HEK293T (cell line): ENCODE results near the gene DDA1.

Experiments
- CTCF ChIA-PET: fragments of 350-600 bp; formaldehyde crosslinking; extraction: SDS; loops from one replicate; lab custom pipeline; 2021; ENCODE audit warnings: antibody characterized with exemption, inconsistent platforms; lab: Yijun Ruan, JAX
- POLR2A ChIA-PET: fragments of 350-600 bp; formaldehyde crosslinking; extraction: SDS; loops from one replicate; lab custom pipeline; 2020; ENCODE audit warnings: antibody characterized with exemption, inconsistent platforms; lab: Yijun Ruan, JAX
- DNase-seq: peaks from one replicate; pipeline ENCODE4 v3.0.0; 2012; ENCODE audit warnings: mixed read lengths; ENCODE audit errors: extremely low spot score
- ARNT ChIP-seq: fragments of 450-650 bp; IDR thresholded peaks from 2 replicates; pipeline ENCODE4 v1.6.1; 2017; ENCODE audit warnings: mild to moderate bottlenecking
- BHLHE40 ChIP-seq: fragments of 450-650 bp; IDR thresholded peaks from 2 replicates; pipeline ENCODE4 v1.6.1; 2016; ENCODE audit warnings: mild to moderate bottlenecking, moderate library complexity, borderline replicate concordance
- CTBP1 ChIP-seq: fragments of 450-650 bp; IDR thresholded peaks from 2 replicates; pipeline ENCODE4 v1.6.1; 2016; ENCODE audit warnings: borderline replicate concordance
- ELF4 ChIP-seq: fragments of 450-650 bp; IDR thresholded peaks from 2 replicates; pipeline ENCODE4 v1.6.1; 2017; ENCODE audit warnings: antibody characterized with exemption
- FOXA1 ChIP-seq: fragments of 450-650 bp; IDR thresholded peaks from 2 replicates; pipeline ENCODE4 v1.6.1; 2016; ENCODE audit warnings: mild to moderate bottlenecking
- FOXK2 ChIP-seq: fragments of 450-650 bp; IDR thresholded peaks from 2 replicates; pipeline ENCODE4 v1.6.1; 2016; ENCODE audit warnings: mild to moderate bottlenecking
- FOXM1 ChIP-seq: fragments of 450-650 bp; IDR thresholded peaks from 2 replicates; pipeline ENCODE4 v1.6.1; 2017; ENCODE audit warnings: mild to moderate bottlenecking, borderline replicate concordance
- HDGF ChIP-seq: fragments of 450-650 bp; IDR thresholded peaks from 2 replicates; pipeline ENCODE4 v1.6.1; 2017; ENCODE audit warnings: antibody characterized with exemption, borderline replicate concordance
- L3MBTL2 ChIP-seq: fragments of 450-650 bp; conservative IDR thresholded peaks from 2 replicates; pipeline ENCODE4 v1.6.1; 2016; ENCODE audit warnings: mild to moderate bottlenecking
- LEF1 ChIP-seq: fragments of 450-650 bp; IDR thresholded peaks from 2 replicates; pipeline ENCODE4 v1.6.1; 2017; ENCODE audit warnings: mild to moderate bottlenecking, borderline replicate concordance
- NFRKB ChIP-seq: fragments of 450-650 bp; IDR thresholded peaks from 2 replicates; pipeline ENCODE4 v1.6.1; 2016; ENCODE audit warnings: mild to moderate bottlenecking, moderate library complexity
- SP1 ChIP-seq: fragments of 450-650 bp; IDR thresholded peaks from 2 replicates; pipeline ENCODE4 v1.6.1; 2017
- SUZ12 ChIP-seq: fragments of 450-650 bp; IDR thresholded peaks from 2 replicates; pipeline ENCODE4 v1.6.1; 2016; ENCODE audit warnings: mild to moderate bottlenecking
- TARDBP ChIP-seq: fragments of 450-650 bp; IDR thresholded peaks from 2 replicates; pipeline ENCODE4 v1.6.1; 2016
- ZNF384 ChIP-seq: fragments of 450-650 bp; IDR thresholded peaks from 2 replicates; pipeline ENCODE4 v1.6.1; 2016
- TF ChIP-seq, protein P1 (sequence below): fragments of 450-650 bp; IDR thresholded peaks from 2 replicates; pipeline ENCODE4 v1.6.1; 2016

DDA1 gene

DNA sequence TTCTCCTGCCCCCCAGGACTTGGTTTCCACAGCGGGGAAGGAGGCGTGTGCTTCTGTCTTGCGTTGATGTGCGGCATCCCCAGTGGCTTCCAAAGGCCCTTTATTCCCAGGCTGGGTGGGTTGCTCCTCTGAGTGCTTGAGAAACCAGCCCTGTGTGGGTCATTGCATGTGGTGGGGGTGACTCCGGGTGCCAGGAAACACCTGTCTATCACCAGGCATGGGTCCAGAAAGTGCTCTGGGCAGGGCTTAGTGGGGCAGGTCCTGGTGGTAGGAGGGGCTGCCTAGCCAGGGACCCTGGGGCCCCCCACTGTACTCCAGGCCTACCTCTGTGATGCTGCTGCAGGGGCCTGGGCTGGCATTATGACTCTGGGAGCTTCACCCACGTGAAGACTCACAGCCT is 9.6 kb downstream of the DDA1 start:
- TF ChIP-seq FOXM1 (no peak), SP1 (no peak), ELF4 (no peak), TARDBP (no peak), BHLHE40 (no peak), CTBP1 (no peak), FOXA1 (no peak), ZNF384 (no peak), L3MBTL2 (no peak), HDGF (no peak)
- TF ChIP-seq, protein P1, sequence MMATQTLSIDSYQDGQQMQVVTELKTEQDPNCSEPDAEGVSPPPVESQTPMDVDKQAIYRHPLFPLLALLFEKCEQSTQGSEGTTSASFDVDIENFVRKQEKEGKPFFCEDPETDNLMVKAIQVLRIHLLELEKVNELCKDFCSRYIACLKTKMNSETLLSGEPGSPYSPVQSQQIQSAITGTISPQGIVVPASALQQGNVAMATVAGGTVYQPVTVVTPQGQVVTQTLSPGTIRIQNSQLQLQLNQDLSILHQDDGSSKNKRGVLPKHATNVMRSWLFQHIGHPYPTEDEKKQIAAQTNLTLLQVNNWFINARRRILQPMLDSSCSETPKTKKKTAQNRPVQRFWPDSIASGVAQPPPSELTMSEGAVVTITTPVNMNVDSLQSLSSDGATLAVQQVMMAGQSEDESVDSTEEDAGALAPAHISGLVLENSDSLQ = no peak
- DNase-seq = no peak
- ChIA-PET POLR2A (interaction anchor here (1.2 kb wide), 1 partner anchor 9 kb away, joined by 4 read pairs; no protein-coding TSS in a partner anchor), CTCF (interaction anchor here (0.6 kb wide), 1 partner anchor 16 kb away, joined by 3 read pairs; no protein-coding TSS in a partner anchor)

DNA sequence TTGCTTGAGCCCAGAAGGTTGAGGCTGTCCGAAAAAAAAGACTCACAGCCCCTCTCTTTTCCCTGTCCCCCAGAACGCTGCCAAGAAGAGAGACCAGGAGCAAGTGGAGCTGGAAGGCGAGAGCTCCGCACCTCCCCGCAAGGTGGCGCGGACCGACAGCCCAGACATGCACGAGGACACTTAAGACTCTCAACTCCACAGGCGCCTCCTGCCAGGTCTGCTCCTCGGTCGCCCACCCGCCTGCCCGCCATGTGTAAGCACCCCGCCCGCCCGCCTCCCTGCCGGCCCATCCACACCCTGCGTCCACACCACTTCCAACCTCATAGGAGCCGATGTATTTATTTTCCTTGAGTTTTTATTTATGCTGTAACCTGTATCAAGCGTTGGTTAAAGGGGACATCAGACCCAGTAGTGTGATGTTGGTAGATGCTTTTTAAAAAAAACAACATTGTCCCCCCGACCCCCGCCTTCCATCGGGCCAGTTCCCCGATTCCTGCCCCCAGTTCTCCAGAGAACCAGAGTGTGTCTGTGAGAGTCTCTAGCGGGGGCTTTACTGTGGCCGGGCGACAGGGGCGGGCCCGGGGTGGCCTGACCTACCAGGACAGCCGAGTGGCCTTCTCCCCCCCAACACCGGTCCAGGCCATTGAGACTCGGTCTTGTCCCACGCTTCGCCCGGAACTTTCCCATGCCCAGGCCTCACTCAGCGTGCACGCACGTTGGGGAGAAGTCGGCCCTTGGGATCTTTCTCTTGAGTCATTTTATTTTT is 10.3 kb downstream of the DDA1 start:
- CTCF ChIA-PET = interaction anchor here (0.6 kb wide), 1 partner anchor 16 kb away, joined by 3 read pairs; no protein-coding TSS in a partner anchor
- TF ChIP-seq FOXM1 = no peak
- no peak for TF ChIP-seq SP1
- TF ChIP-seq ARNT = no peak
- no peak for TF ChIP-seq L3MBTL2
- no peak for TF ChIP-seq TARDBP
- TF ChIP-seq CTBP1 = no peak
- TF ChIP-seq HDGF = no peak
- no peak for TF ChIP-seq ZNF384
- TF ChIP-seq SUZ12 = no peak
- TF ChIP-seq, protein P1 = no peak
- no peak for TF ChIP-seq FOXK2
- TF ChIP-seq NFRKB = no peak
- TF ChIP-seq BHLHE40 = no peak
- TF ChIP-seq FOXA1 = no peak
- no peak for TF ChIP-seq LEF1
- no peak for TF ChIP-seq ELF4
- no peak for DNase-seq
- POLR2A ChIA-PET = interaction anchor here (1.2 kb wide), 1 partner anchor 10 kb away, joined by 4 read pairs; no protein-coding TSS in a partner anchor

DNA sequence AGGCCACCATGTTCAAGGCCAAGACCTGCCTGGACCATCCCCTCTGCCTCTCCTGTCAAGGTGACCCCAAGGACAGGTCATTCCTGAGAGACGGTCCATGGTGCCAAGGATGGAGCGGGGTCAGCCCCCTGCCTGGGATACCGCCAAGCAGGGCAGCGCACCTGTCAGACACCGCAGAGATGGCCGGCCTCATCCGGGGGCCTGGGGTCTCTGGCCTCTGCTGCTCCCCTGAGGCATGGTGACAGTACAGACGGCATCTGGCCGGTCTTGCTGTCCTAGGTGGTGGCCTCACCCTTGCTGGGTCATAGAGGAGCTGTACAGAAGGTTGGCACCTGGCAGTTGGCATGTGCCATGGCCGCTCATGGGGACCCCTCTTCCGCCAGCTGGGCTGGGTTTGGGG is 11.1 kb downstream of the DDA1 start:
- CTCF ChIA-PET = no interaction called here
- POLR2A ChIA-PET = interaction anchor here (1.7 kb wide), 1 partner anchor 11 kb away, joined by 5 read pairs; the partner anchor contains the start of gene DDA1
- no peak for TF ChIP-seq ELF4
- no peak for TF ChIP-seq FOXA1
- TF ChIP-seq TARDBP = no peak
- no peak for TF ChIP-seq NFRKB
- TF ChIP-seq LEF1 = no peak
- no peak for TF ChIP-seq HDGF
- TF ChIP-seq, protein P1 = no peak
- TF ChIP-seq L3MBTL2 = no peak
- TF ChIP-seq FOXM1 = no peak
- no peak for TF ChIP-seq ZNF384
- no peak for TF ChIP-seq ARNT
- DNase-seq = no peak

DNA sequence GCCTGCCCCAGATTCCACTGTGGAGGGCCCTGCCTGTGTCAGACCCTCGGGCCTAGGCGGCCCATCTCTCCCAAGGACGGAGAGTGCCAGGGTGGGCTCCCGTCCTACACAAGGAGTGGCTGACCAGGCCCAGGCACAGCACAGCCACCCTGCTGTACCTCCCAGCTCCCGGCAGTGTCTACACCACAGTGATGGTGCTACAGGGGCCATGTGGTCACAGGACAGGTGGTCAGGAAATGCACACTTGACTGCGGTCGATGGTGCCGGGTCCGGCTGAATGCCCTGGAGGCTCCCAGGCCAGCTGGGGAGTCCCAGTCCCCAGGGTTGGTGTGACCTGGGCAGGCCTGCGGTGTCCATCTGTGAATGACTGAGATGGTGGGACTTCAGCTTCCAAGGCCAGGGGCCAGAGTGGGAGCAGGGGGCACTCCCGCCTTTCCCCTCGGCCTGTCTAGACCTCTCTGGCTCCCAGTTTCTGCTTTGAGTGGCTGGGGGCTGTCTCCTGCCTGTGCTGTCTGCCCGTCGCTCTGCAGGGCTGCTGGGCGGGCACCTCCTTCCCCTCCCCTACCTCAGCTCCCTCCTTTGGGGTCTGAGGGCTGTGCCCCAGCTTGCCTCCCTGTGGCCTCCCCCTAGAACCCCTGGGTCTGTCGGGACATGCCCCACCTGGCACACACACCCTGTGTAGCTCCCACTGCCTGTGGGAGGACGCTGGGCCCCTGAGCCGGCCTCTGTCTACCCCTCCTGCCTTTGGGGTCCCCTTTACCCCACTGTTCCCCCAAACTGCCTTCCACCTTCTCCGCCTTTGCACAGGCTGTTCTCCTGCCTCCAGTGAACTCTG is 12.5 kb downstream of the DDA1 start:
- TF ChIP-seq BHLHE40 (no peak), L3MBTL2 (no peak), ARNT (no peak), SP1 (no peak), HDGF (no peak), ELF4 (no peak)
- no peak for DNase-seq
- ChIA-PET POLR2A (interaction anchor here (1.0 to 1.7 kb wide), 3 partner anchors 9 to 13 kb away, joined by 5 to 8 read pairs (median 5); partner anchors contain the start of gene DDA1), CTCF (no interaction called here)

DNA sequence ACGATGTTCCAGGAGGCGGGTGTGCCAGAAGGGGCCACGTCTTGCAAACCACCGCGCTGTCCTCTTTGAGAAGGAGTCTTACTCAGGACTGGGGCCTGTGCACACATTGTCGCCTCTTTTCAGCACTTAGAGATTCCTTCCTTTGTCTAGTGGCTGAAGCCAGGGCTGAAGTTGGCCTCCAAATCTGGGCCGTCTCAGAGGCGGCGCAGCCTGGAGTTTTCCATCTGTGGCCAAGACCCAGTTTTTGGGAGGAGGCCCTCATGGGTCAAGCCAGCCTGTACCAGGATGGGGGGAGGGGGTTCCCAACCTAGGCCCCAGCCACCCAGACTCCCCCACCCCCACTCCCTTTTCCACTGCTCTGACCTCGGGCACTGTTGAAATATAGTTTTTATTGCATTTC is 13.5 kb downstream of the DDA1 start:
- ChIA-PET CTCF (no interaction called here), POLR2A (interaction anchor here (1.7 kb wide), 1 partner anchor 10 kb away, joined by 8 read pairs; no protein-coding TSS in a partner anchor)
- DNase-seq = no peak
- TF ChIP-seq, protein P1 = no peak
- TF ChIP-seq ARNT (no peak), SUZ12 (no peak), FOXK2 (no peak), SP1 (no peak), TARDBP (no peak), FOXM1 (no peak), HDGF (no peak), LEF1 (no peak), NFRKB (no peak), CTBP1 (no peak), BHLHE40 (no peak), ELF4 (no peak), L3MBTL2 (no peak), FOXA1 (no peak)
